Measurements from ENCODE around the gene DLD.
"Not testable (repeated sequence)": the region's sequence is repeated elsewhere in the genome, so short reads cannot be mapped to it uniquely, and the experiment has no call there.

The DLD gene

DNA sequence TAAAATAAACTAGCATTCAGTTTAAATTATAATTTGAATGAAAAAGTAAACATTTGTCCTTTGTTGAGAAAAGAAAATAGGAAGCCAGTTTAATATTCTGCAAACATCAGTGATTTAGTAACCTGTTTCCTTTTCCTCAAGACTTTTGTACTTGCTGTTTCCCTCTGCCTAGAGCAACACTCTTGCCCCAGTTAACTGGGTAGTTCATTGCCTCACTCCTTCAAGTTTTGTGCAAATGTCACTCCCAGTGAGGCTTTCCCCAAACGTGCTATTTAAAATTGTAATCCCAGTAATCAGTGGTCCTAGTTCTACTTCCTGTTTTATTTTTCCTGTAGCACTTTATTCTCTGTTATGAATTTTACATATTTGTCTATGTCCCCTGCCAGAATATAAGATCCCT lies 23.8 kb downstream of the DLD start:
- in situ Hi-C loops (cut with HindIII; ENCODE audit: low sequenced_read_pairs) = no loop called here

DNA sequence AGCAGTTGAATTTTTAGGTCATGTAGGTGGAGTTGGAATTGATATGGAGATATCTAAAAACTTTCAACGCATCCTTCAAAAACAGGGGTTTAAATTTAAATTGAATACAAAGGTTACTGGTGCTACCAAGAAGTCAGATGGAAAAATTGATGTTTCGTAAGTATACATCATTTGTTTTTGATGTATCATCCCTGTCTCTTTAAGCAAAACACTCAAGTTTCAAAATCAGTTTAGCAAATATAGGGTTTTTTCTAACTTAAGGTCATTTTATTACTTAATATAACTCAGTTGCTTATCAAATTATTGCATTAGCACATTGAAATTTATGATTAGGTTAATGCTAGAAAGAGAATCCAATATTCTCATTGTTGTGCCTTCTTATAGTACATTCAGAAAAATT lies 24.6 kb downstream of the DLD start:
- in situ Hi-C loops (cut with HindIII; ENCODE audit: low sequenced_read_pairs) = no loop called here

GRCh38 chr7:107917763-107918651 lies 27.0 kb downstream of the DLD start:
- in situ Hi-C loops (cut with HindIII; ENCODE audit: low sequenced_read_pairs) = no loop called here

GRCh38 chr7:107918948-107919347 lies 28.0 kb downstream of the DLD start:
- in situ Hi-C loops (cut with HindIII; ENCODE audit: low sequenced_read_pairs) = no loop called here

DNA sequence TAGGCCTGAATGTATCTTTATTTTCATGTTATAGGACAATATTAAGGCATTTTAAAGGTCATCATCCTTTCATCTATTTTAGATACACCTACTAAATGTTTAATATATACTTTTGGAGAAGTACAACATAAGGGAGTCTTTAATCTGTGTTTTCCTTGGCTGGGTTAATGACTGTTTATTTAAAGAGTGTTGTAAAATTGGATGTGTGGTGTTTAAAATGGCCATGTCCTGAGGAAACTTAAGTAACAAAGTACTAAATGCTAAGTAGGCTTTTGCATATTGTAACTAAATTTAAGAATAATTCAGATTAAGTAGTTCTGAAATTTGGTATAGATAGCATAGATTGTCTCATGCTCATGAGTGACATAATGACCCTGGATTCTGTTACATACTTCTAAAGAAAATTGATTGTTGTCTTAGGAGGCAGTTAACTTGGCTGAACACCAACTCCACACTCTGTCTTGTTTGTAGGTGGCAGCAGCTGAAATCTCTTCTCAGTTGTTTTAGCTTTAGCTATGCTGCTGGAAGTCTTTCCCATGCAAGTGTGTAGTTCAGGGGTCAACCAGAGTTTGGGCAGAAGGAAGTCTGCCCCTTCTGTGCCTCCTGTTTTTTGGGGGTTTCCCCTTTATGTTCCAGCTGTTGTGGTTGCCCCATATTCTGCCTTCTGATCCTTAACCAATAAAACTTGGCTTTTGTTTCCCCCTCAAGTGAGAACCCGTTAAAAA lies 29.2 kb downstream of the DLD start:
- in situ Hi-C loops (cut with HindIII; ENCODE audit: low sequenced_read_pairs) = no loop called here

GRCh38 chr7:107921826-107922225 lies 30.8 kb downstream of the DLD start:
- in situ Hi-C loops (cut with HindIII; ENCODE audit: low sequenced_read_pairs) = not testable (repeated sequence)

- in situ Hi-C loops (cut with HindIII; ENCODE audit: low sequenced_read_pairs) = no loop called here
Measured at GRCh38 chr7:107922886-107923285, 31.9 kb downstream of the DLD start.

DNA sequence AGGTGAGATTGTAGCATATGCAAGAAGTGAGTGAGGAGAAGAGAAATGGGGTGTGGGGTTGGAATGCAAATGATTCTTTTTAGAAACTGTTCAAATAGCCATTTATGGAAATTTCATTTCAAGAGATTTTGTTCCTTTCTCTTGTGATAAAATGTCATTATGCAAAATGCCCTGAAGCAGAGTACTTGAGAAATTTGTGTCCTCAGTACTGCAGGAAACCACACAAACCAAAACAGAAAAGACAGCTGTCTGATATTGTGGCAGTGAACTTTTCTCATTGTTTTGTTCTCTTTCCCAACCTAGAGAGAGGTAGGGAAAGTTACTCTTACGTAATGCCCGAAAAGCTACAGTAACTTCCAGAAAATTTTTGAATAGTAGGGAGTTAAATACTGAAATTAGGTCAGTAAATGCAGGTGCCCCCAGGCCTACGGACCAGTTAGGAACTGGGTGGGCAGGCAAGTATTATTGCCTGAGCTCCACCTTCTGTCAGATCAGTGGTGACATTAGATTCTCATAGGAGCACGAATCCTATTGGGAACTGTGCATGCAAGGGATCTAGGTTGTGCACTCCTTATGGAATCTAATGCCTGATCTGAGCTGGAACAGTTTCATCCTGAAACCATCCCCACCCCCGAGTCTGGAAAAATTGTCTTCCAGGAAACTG lies 34.0 kb downstream of the DLD start:
- in situ Hi-C loops (cut with HindIII; ENCODE audit: low sequenced_read_pairs) = no loop called here

DNA sequence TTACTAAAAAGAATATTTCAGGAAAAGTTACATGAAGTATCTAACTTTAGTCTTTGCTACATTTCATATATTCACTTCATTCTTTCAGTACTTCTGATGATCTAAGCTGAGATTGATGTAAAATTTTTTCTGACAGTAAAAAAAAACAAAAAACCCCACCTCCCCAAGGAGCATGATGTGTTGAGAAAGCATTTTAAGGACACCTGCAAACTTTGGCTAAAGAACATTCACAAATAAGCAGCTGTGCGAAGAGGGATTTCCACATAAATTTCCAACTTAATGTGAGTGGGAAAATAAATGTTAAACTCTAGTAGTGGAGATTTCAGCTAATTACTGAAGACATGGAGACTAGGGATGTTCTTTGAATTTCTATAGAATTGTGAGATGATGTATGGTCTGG lies 35.5 kb downstream of the DLD start:
- in situ Hi-C loops (cut with HindIII; ENCODE audit: low sequenced_read_pairs) = no loop called here

DNA sequence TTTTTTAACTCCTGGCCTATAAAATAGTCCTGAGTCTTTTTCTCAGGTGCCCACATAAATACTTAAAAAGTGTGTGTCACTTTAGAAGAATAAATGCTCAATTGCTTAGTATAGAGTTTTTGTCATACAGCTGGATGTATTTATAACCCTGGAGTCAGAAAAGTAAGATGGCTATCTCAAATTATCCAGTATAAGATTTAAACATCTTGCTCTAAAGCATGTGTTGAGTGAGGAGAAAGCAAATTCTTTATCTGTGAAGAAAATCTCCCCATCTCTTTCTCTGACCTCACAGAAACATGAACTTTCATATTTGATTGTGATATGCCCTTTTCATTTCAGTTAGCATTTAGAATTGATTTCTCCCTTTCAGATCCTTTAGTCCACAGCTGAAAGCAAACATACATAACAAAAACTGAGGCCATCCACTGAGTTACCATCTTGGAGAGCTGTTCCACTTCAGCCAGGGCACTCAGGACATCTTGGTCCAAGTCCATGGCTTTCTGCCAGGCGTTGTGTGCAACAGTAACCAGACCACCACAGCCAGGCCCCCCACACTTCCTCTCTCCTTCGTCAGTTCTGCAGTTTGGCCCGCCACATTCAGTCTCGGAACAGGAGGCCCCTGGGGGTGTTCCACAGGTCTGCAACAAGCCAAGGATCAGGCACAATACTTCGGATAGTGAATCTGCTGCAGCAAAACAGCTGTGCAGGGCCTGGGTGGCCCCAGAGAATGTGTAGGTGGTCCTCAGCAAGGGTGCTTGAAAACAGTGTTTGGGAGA lies 40.9 kb downstream of the DLD start:
- in situ Hi-C loops (cut with HindIII; ENCODE audit: low sequenced_read_pairs) = loop anchor here (5.0 kb wide), 1 partner anchor 50 kb away; no protein-coding TSS in a partner anchor

DNA sequence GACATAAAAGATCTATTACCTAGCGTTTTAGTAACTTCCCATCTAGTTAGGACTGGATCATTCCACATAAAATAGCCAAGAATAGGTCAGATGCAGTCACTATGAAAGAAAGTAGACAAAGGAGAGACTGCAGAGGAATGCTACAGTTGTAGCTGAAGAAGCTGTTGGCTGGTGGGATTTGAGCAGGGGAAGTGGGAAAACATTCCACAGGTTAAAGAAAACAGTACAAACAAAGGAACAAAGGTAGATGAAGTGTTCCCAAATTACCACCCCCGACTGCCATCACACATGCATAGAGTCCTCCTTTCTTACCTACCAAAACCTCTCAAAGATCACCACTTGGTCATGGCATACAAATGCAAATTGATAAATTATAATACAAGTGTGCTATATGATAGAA lies 41.8 kb downstream of the DLD start:
- in situ Hi-C loops (cut with HindIII; ENCODE audit: low sequenced_read_pairs) = loop anchor here (5.0 kb wide), 1 partner anchor 49 kb away; no protein-coding TSS in a partner anchor

DNA sequence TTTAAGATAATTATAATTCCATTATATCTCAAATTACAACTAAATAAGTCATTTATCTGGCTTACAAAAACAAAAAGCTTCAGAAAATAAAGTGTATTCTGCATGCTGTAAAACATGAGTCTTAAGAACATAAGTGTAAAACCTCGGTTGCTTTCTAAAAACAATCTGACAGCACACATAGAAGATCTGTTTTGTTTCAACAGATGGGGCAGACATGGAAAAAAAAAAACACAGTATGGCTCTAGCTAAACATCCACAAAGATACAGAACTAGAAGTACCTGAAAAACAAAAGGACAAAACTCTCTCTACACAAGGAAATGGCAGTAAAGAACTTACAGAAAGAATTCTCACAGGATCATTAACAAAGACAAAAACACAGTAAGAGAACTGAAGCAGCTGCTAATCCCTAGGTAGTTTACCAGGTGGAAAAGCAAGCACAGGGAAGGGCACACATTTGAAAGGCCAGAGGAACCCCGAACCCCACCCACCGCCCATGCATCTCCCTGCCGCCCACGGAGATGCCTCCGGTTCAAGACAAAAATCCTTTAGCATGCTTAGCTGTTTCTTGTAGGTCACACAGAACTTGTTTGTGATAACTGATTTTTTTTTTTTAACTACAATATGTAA lies 42.5 kb downstream of the DLD start:
- in situ Hi-C loops (cut with HindIII; ENCODE audit: low sequenced_read_pairs) = loop anchor here (5.0 kb wide), 1 partner anchor 49 kb away; no protein-coding TSS in a partner anchor

GRCh38 chr7:107934991-107935770 lies 44.2 kb downstream of the DLD start:
- in situ Hi-C loops (cut with HindIII; ENCODE audit: low sequenced_read_pairs) = loop anchor here (5.0 kb wide), 1 partner anchor 47 kb away; no protein-coding TSS in a partner anchor

GRCh38 chr7:107936312-107936711 lies 45.3 kb downstream of the DLD start:
- in situ Hi-C loops (cut with HindIII; ENCODE audit: low sequenced_read_pairs) = no loop called here

DNA sequence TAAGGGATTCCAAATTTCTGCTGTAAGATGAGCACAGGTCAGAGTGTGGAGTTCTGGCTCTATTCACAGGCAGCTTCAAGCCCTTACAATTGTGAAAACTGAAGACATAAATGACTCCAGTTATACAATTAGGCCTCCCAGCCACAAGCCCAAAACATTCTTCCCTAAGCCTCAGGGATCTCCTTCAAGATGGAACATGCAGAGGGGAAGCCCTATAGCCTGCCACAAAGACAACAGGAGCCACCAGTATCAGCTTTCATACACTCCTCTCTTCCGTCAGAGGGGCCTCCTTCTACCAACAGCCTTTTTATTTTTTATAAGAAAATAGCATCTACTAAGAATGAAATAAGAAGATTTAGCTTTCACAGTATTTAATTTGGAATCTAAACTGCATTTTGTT lies 46.5 kb downstream of the DLD start:
- in situ Hi-C loops (cut with HindIII; ENCODE audit: low sequenced_read_pairs) = no loop called here

DNA sequence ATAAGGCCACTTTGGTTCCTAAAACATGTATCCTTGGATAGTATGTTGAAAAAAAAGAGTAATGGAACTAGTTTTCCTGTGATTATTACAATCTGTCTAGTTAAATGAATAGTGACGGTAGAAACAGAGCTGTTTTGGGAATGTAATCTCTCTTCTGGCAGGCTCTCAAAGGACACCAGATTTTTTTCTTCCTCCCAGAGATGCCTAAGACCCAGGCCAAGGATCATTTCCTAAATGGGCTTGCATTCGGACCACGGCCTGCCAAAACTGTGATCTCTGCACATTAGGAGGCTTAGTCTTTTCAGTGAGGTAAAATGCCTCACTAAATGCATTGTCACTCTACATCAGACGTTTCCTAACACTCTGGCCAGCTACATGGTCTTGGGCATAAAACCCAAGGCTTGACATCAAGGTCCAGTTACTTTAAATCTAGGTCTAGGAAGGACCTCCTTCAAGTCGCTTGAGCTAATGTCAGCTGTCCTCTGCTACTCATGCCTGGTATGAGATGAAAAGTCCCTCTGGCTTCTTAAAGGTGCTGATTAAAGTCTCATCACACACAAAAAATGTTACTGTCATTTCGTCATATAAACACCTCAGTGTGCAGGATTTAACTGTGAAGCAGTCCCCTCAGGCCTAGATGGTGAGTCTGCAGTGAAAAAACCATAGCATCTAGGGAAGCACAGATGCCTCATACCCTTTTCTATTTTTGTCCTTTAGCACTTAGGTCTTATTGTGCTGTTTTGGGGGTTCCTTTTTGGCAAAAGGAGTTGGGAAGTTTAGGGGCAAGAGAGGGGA lies 47.7 kb downstream of the DLD start:
- in situ Hi-C loops (cut with HindIII; ENCODE audit: low sequenced_read_pairs) = no loop called here

- in situ Hi-C loops (cut with HindIII; ENCODE audit: low sequenced_read_pairs) = no loop called here
Measured at GRCh38 chr7:107939573-107940489, 48.8 kb downstream of the DLD start.

DNA sequence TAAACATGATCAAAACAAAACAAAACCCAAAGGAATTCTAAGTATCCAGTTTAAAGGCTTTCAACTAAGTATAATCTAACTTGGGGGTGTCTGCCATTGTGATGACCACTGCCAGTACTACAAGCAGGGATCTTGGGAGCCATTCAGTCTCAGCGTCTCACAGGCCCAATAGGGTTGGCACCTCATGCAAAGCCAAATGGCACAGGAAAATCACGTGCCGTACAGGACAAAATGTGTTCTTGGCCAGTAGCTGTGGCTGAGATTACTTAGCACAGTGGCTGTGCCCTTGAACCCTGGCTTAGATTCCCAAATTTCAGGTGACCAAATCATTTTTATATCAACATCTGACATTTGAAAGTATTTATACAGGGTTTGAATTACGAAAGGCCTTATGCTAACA lies 50.0 kb downstream of the DLD start:
- in situ Hi-C loops (cut with HindIII; ENCODE audit: low sequenced_read_pairs) = no loop called here
